Measurements from ENCODE around the gene THAP7.
"Not testable (repeated sequence)": the region's sequence is repeated elsewhere in the genome, so short reads cannot be mapped to it uniquely, and the experiment has no call there.

The THAP7 gene, protein sequence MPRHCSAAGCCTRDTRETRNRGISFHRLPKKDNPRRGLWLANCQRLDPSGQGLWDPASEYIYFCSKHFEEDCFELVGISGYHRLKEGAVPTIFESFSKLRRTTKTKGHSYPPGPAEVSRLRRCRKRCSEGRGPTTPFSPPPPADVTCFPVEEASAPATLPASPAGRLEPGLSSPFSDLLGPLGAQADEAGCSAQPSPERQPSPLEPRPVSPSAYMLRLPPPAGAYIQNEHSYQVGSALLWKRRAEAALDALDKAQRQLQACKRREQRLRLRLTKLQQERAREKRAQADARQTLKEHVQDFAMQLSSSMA

DNA sequence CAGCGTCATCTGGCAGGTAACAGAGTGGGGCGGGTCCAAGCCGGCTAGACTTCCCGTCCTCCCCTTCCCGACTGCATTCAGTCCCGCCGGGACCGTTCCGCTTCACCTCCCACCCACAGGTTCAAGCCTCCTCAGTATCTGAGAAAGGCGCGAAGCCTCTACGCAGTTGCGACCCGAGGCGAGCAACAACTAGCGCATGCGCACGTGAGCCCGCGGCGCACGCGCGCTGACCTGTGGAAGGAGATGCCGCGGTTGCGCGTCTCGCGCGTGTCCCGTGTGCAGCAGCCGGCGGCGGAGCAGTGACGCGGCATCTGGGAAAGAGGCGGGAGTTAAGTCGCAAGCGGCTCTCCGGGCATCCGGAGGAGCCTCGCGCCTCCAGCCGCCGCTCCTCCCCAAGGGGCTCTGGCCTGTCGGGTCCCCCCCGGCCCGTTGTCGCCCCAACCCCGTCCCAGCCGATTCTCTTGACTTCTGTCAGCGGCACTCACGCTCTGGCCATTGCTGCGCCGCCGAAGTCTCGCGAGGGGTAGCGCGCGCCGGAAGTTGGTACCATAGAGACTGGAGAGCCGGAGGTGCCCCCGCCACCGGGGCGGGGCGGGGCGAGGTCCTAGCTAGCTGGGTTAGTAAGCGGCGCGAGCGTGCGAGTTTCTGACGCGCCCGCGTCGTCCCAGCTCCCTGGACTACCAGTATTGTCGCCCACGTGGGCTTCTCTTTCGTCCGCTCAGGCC is at the start of gene THAP7:
THAP7 (minus strand) TSS at position 518 of the 725 bp plus-strand sequence; CDS start at position 311, 207 bp downstream.
- H3K27ac Mint-ChIP-seq: peak within 1 kb of the TSS; percentile 99
- no peaks in the 10 kb centered on the region for H3K27me3 Mint-ChIP-seq
- peaks cover 22% of the 10 kb centered on the region for H3K4me1 Mint-ChIP-seq (ENCODE audit: low read depth)
- H3K36me3 Mint-ChIP-seq: no peaks in the 10 kb centered on the region
- H3K9me3 Mint-ChIP-seq (ENCODE audit: low read depth): no peaks in the 10 kb centered on the region
- H3K4me3 Mint-ChIP-seq: peak within 1 kb of the TSS; percentile 97

DNA sequence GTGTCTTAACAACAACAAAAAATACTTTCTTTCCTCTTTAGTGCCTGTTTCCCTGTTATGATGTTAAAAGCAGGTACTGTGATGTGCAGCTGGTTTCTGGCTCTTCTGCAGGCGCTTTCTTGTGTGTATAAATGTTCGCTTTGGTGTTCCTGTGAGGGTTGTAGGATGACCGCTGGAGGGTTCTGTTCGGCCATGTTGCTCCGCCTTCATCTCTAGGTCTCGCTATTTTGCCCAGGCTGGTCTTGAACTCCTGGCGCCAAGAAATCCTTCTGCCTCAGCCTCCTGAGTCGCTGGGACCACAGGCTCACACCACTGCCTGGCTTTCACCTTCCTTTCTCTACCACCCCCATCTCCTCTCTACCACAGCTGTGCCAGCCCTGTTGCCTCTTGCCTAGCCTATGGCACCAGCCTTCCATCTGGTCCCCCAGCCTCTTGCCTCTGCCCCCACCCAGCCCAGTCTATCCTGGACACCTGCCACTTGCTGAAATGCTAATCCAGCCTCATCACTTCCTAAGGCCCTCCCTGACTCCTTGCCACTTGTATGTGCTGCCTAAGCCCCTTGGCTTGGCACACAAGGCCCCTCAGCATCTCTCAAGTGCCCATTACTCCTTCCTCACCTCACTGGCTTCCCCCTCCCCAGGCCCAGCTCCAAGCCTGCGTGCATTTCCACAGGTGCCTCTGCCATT is 49.4 kb upstream of the THAP7 start:
- peaks cover 8% of the 10 kb centered on the region for H3K4me1 Mint-ChIP-seq (ENCODE audit: low read depth)
- H3K36me3 Mint-ChIP-seq: no peaks in the 10 kb centered on the region
- no peak overlapping the region for H3K27ac Mint-ChIP-seq
- no peaks in the 10 kb centered on the region for H3K27me3 Mint-ChIP-seq
- H3K9me3 Mint-ChIP-seq (ENCODE audit: low read depth): no peaks in the 10 kb centered on the region
- H3K4me3 Mint-ChIP-seq: no peak overlapping the region

- H3K27me3 Mint-ChIP-seq; H3K36me3 Mint-ChIP-seq; H3K9me3 Mint-ChIP-seq (ENCODE audit: low read depth); H3K27ac Mint-ChIP-seq; H3K4me3 Mint-ChIP-seq: not testable (repeated sequence)
- H3K4me1 Mint-ChIP-seq (ENCODE audit: low read depth): peaks cover 17% of the 10 kb centered on the region
These were observed 47.0 kb upstream of the THAP7 start for GRCh38 chr22:21048965-21049364.

DNA sequence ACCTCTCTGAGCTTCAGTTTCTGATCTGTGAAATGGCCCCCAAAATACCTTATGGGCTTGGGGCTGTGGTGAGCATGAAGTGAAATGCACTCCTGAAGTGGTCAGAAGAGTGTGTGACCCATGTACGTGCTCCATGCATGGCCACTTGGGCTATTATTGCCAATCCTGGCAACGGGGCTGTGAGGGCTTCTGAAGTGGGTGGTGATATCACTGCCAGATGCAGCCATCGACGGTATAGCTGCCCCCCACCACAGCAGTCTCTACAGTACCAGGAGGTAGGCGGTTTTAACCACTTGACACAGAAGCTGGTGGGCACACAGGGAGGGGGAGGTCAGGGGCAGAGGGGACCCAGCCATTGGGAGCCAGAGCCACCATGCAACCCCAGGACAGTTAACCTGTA is 46.5 kb upstream of the THAP7 start:
- H3K4me3 Mint-ChIP-seq; H3K27me3 Mint-ChIP-seq; H3K27ac Mint-ChIP-seq; H3K36me3 Mint-ChIP-seq; H3K9me3 Mint-ChIP-seq (ENCODE audit: low read depth): not testable (repeated sequence)
- H3K4me1 Mint-ChIP-seq (ENCODE audit: low read depth): peaks cover 19% of the 10 kb centered on the region

GRCh38 chr22:21047730-21048129 is 45.8 kb upstream of the THAP7 start:
- peaks cover 7% of the 10 kb centered on the region for H3K27me3 Mint-ChIP-seq
- H3K4me1 Mint-ChIP-seq (ENCODE audit: low read depth): peaks cover 23% of the 10 kb centered on the region
- H3K27ac Mint-ChIP-seq: no peak overlapping the region
- H3K36me3 Mint-ChIP-seq: no peaks in the 10 kb centered on the region
- no peak overlapping the region for H3K4me3 Mint-ChIP-seq
- H3K9me3 Mint-ChIP-seq (ENCODE audit: low read depth): no peaks in the 10 kb centered on the region

- Mint-ChIP-seq H3K9me3 (ENCODE audit: low read depth) (no peaks in the 10 kb centered on the region), H3K4me3 (no peak overlapping the region), H3K27me3 (peaks cover 7% of the 10 kb centered on the region), H3K4me1 (ENCODE audit: low read depth) (peaks cover 23% of the 10 kb centered on the region), H3K27ac (no peak overlapping the region), H3K36me3 (no peaks in the 10 kb centered on the region)
These were observed 45.2 kb upstream of the THAP7 start for GRCh38 chr22:21047035-21047661.

DNA sequence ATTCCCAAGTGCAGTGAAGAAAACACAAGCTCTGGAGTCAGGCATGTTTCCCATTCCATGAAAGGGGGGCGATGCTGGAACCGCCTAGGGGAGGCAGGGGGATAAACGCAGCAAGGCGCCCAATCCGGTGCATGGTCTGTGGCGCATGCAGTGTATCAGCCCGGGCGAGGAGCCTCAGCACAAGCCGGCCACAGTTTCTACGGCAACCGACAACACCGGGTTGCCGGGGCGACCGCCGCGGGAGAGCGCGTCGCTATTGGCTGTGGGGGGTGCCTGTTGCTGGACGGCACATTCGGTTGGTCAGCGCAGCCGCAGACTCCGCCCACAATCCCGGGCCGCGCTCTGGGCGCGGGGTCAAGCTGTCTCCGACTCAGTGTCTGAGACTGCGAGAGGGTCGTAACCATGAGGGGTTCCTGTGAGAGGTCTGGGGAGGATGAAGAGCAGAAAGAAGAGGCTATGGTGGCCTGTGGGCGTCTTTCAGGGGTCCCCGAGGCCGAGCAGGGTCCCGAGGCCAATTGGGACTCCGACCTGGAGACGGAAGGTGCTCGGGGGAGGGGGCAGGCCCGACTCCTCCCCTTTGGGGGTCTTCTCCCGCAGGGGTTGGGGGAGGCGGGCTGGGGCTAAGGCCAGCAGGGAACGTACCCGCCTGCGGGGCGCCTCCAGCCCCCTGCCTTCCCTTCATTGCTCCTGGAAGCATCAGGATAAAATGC is 43.8 kb upstream of the THAP7 start, which contains the start of gene LRRC74B:
LRRC74B (plus strand) TSS at position 362 of the 710 bp plus-strand sequence; CDS start at position 403, 41 bp downstream.
- peak within 1 kb of the TSS; percentile 79 for H3K4me3 Mint-ChIP-seq
- peak within 1 kb of the TSS; percentile 28 for H3K27ac Mint-ChIP-seq
- H3K9me3 Mint-ChIP-seq (ENCODE audit: low read depth): no peaks in the 10 kb centered on the region
- H3K4me1 Mint-ChIP-seq (ENCODE audit: low read depth): peaks cover 23% of the 10 kb centered on the region
- no peaks in the 10 kb centered on the region for H3K36me3 Mint-ChIP-seq
- H3K27me3 Mint-ChIP-seq: peaks cover 7% of the 10 kb centered on the region

- Mint-ChIP-seq H3K9me3 (ENCODE audit: low read depth) (no peaks in the 10 kb centered on the region), H3K27me3 (peaks cover 8% of the 10 kb centered on the region), H3K36me3 (no peaks in the 10 kb centered on the region), H3K4me1 (ENCODE audit: low read depth) (peaks cover 23% of the 10 kb centered on the region), H3K4me3 (peak overlapping the region; percentile 79), H3K27ac (peak overlapping the region; percentile 28)
These were observed 43.1 kb upstream of the THAP7 start for GRCh38 chr22:21044931-21045584.

DNA sequence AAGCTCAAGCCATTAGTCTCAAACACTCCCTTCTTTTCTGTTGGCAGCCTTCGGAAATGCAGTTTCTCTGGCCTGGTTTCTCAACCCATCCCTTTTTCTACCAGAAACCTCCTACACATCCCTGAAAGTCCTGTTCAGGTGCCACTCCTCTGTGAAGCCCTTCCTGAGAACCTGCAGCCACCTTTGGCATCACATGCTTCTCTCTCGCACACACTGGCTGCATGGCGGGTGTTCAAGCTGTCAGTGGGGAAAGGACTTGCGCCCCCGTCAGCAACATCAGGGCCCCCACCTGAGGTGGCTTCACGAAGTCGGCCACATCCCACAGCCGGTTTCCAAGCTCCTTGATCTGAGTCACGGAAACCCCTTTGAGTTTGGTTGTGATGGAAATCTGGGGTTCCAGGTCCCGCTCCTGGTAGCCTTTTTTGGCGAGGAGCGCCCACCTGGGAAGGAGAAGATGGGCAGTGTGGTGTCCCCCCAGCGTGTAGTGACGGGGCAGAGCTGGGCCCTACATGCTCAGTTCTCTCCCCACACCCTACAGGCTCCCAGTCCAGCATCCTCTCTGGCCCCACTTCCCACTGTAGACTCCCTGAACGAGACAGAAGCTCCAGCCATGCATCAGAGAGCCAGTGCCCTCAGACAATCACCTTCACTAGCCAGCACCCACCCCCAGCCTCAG is 42.1 kb upstream of the THAP7 start:
- Mint-ChIP-seq H3K9me3 (ENCODE audit: low read depth) (no peaks in the 10 kb centered on the region), H3K27ac (no peak overlapping the region), H3K27me3 (peaks cover 12% of the 10 kb centered on the region), H3K4me3 (no peak overlapping the region), H3K4me1 (ENCODE audit: low read depth) (peaks cover 23% of the 10 kb centered on the region), H3K36me3 (no peaks in the 10 kb centered on the region)

- peaks cover 23% of the 10 kb centered on the region for H3K4me1 Mint-ChIP-seq (ENCODE audit: low read depth)
- H3K9me3 Mint-ChIP-seq (ENCODE audit: low read depth): no peaks in the 10 kb centered on the region
- no peaks in the 10 kb centered on the region for H3K36me3 Mint-ChIP-seq
- H3K27ac Mint-ChIP-seq: no peak overlapping the region
- H3K27me3 Mint-ChIP-seq: peaks cover 16% of the 10 kb centered on the region
- H3K4me3 Mint-ChIP-seq: no peak overlapping the region
These were observed 41.3 kb upstream of the THAP7 start for GRCh38 chr22:21042978-21043859.

DNA sequence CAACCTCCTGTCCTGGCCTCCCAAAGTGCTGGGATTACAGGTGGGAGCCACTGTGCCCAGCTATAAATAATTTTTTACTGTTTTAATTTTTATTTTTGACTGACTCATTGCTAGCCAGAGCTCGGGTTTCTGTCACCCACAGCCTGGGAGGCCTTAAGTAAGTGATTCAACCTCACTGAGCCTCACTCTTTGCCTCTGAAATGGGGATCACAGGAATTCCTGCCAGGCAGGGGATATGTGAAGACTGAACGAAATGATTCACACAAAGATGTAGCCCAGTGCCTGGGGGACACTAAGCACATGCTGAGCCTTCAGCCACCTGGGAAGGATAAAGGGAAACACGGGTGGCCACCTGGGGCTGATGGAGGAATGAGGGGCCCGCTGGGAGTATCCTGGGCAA is 40.0 kb upstream of the THAP7 start:
- Mint-ChIP-seq H3K36me3 (no peaks in the 10 kb centered on the region), H3K27me3 (peaks cover 16% of the 10 kb centered on the region), H3K4me1 (ENCODE audit: low read depth) (peaks cover 23% of the 10 kb centered on the region), H3K4me3 (no peak overlapping the region), H3K9me3 (ENCODE audit: low read depth) (no peaks in the 10 kb centered on the region), H3K27ac (no peak overlapping the region)

GRCh38 chr22:21039158-21039557 is 37.2 kb upstream of the THAP7 start:
- not testable (repeated sequence) for H3K27ac Mint-ChIP-seq; H3K9me3 Mint-ChIP-seq (ENCODE audit: low read depth); H3K4me1 Mint-ChIP-seq (ENCODE audit: low read depth); H3K4me3 Mint-ChIP-seq; H3K36me3 Mint-ChIP-seq
- peaks cover 16% of the 10 kb centered on the region for H3K27me3 Mint-ChIP-seq

GRCh38 chr22:21038405-21038804 is 36.5 kb upstream of the THAP7 start:
- H3K9me3 Mint-ChIP-seq (ENCODE audit: low read depth): no peaks in the 10 kb centered on the region
- no peaks in the 10 kb centered on the region for H3K36me3 Mint-ChIP-seq
- H3K4me3 Mint-ChIP-seq: no peak overlapping the region
- H3K4me1 Mint-ChIP-seq (ENCODE audit: low read depth): peaks cover 3% of the 10 kb centered on the region
- peaks cover 15% of the 10 kb centered on the region for H3K27me3 Mint-ChIP-seq
- no peak overlapping the region for H3K27ac Mint-ChIP-seq
